Effector memory CD8-positive, alpha-beta T cell (primary cell): Measurements from ENCODE around the gene STOX1.
"Not testable (repeated sequence)": the region's sequence is repeated elsewhere in the genome, so short reads cannot be mapped to it uniquely, and the experiment has no call there.

ENCODE experiments used
- ATAC-seq: fragments of 150-1000 bp; cut with Tn5 transposase; replicated peaks from 2 replicates; pipeline ENCODE4 v1.10.0; 2021; ENCODE audit warnings: mild to moderate bottlenecking, moderate library complexity
- DNase-seq, 3 experiments: peaks; one replicate each; pipeline ENCODE4 v3.0.0; 2021
- H3K27ac Mint-ChIP-seq, 2 donors: one replicate each; pipeline ENCODE4 v1.8.0; 2022; ENCODE audit warnings: mild to moderate bottlenecking in 2 of 2, mixed read lengths in 2 of 2, moderate library complexity in 2 of 2
- H3K27me3 Mint-ChIP-seq, 2 donors: one replicate each; pipeline ENCODE4 v1.8.0; 2022; ENCODE audit warnings: mixed read lengths in 2 of 2
- H3K36me3 Mint-ChIP-seq: one replicate; pipeline ENCODE4 v1.8.0; 2022; ENCODE audit warnings: mild to moderate bottlenecking, moderate library complexity, mixed read lengths; ENCODE audit not compliant: insufficient read depth
- H3K4me1 Mint-ChIP-seq, 2 donors: one replicate each; pipeline ENCODE4 v1.8.0; 2022; ENCODE audit warnings: low read depth in 2 of 2, mixed read lengths in 2 of 2
- H3K4me3 Mint-ChIP-seq, 2 donors: one replicate each; pipeline ENCODE4 v1.8.0; 2022; ENCODE audit warnings: mild to moderate bottlenecking in 2 of 2, mixed read lengths in 2 of 2, moderate library complexity in 2 of 2
- H3K9me3 Mint-ChIP-seq, 2 donors: one replicate each; pipeline ENCODE4 v1.8.0; 2022; ENCODE audit warnings: mixed read lengths in 2 of 2
- total RNA-seq, 9 experiments: gene quantifications; one replicate each; lab custom pipeline; 2026; lab: John Stamatoyannopoulos, UW

The STOX1 gene
- total RNA-seq, result 0.13 to 2.7 (median 0.45) reads per million in 9 experiments

GRCh38 chr10:68826764-68827591, at the start of gene STOX1:
STOX1 (plus strand) TSS chr10:68827531; CDS start chr10:68827624, 93 bp downstream.
- peak; percentile 73 for ATAC-seq
- Mint-ChIP-seq H3K36me3 (peaks cover 2% of the 10 kb centered on the region), H3K27ac (no peak within 1 kb of the TSS)

GRCh38 chr10:68781613-68782574, 45.4 kb upstream of the STOX1 start:
- Mint-ChIP-seq H3K4me1 (no peaks in the 10 kb centered on the region), H3K36me3 (peaks cover 79% of the 10 kb centered on the region), H3K27ac (peak overlapping the region; percentile 7 to 75), H3K9me3 (no peaks in the 10 kb centered on the region), H3K4me3 (no peak overlapping the region), H3K27me3 (no peaks in the 10 kb centered on the region)
- ATAC-seq (no peak), DNase-seq (no peak)

More at GRCh38 chr10:68826764-68827591, at the start of gene STOX1:
- DNase-seq, result peak; percentile 14 to 42 (median 37)
- no peaks in the 10 kb centered on the region for H3K9me3 Mint-ChIP-seq
- peak within 1 kb of the TSS; percentile 70 to 81 for H3K4me3 Mint-ChIP-seq
- H3K27me3 Mint-ChIP-seq, result peaks cover 0 to 6% of the 10 kb centered on the region in 2 donors
- peaks cover 5% of the 10 kb centered on the region in 2 donors for H3K4me1 Mint-ChIP-seq

GRCh38 chr10:68784476-68784875, 42.9 kb upstream of the STOX1 start:
- no peak for ATAC-seq
- Mint-ChIP-seq H3K9me3 (no peaks in the 10 kb centered on the region), H3K27me3 (no peaks in the 10 kb centered on the region), H3K4me1 (no peaks in the 10 kb centered on the region), H3K27ac (no peak overlapping the region), H3K36me3 (peaks cover 79% of the 10 kb centered on the region), H3K4me3 (no peak overlapping the region)
- DNase-seq, result no peak

DNA sequence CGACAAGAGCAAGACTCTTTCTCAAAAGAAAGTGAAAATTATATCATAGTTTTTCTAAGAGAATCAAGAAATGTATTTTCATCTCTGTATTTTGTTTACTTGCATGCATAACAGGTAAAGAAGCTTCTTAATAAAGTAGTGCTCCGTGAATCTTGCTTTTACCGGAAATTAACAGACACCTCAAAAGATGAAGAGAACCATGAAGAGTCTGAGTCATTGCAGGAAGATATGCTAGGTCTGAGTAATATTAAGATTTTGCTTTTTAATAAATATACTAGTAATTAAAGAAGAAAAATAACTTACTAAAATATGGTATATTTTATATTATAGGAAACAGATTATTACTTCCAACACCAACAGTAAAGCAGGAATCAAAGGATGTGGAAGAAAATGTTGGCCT, 39.5 kb upstream of the STOX1 start:
- peaks cover 92% of the 10 kb centered on the region for H3K36me3 Mint-ChIP-seq
- H3K27ac Mint-ChIP-seq, result peak overlapping the region; percentile 13 to 73

GRCh38 chr10:68790476-68790875, 36.9 kb upstream of the STOX1 start:
- ATAC-seq (no peak), DNase-seq (no peak)
- Mint-ChIP-seq H3K27me3 (no peaks in the 10 kb centered on the region), H3K27ac (no peak overlapping the region), H3K36me3 (peaks cover 88% of the 10 kb centered on the region), H3K4me1 (no peaks in the 10 kb centered on the region), H3K4me3 (no peak overlapping the region), H3K9me3 (no peaks in the 10 kb centered on the region)

More for the DNA sequence above, 39.5 kb upstream of the STOX1 start:
- Mint-ChIP-seq H3K4me1 (no peaks in the 10 kb centered on the region), H3K9me3 (no peaks in the 10 kb centered on the region), H3K4me3 (no peak overlapping the region), H3K27me3 (no peaks in the 10 kb centered on the region)
- DNase-seq, result no peak
- no peak for ATAC-seq

DNA sequence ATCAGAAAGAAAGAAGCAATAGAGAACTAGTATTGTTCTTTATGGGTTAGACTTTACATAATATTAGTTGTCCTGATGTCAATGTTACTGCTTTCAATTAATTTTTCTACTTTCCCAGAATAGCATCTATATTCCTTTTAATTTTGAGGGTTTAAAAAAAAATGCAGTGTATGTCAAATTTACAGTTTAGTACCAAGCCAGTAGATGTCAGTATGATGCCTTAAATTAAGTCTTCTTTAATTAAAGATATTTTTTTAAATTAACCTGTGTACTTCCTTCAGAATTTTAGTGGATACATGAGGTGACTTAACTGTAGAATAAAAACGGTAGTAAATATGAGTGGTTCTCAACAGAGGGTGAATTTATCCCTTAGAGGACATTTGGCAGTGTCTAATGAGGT, 35.2 kb upstream of the STOX1 start:
- H3K4me1 Mint-ChIP-seq, result no peaks in the 10 kb centered on the region
- no peaks in the 10 kb centered on the region for H3K9me3 Mint-ChIP-seq
- DNase-seq (no peak), ATAC-seq (no peak)
- no peak overlapping the region for H3K4me3 Mint-ChIP-seq
- no peaks in the 10 kb centered on the region for H3K27me3 Mint-ChIP-seq
- peaks cover 79% of the 10 kb centered on the region for H3K36me3 Mint-ChIP-seq
- H3K27ac Mint-ChIP-seq, result no peak overlapping the region

GRCh38 chr10:68795886-68796532, 31.3 kb upstream of the STOX1 start:
- no peak for ATAC-seq
- DNase-seq, result no peak
- peaks cover 41% of the 10 kb centered on the region for H3K36me3 Mint-ChIP-seq
- H3K9me3 Mint-ChIP-seq, result no peaks in the 10 kb centered on the region
- H3K27me3 Mint-ChIP-seq, result no peaks in the 10 kb centered on the region
- no peaks in the 10 kb centered on the region for H3K4me1 Mint-ChIP-seq
- H3K27ac Mint-ChIP-seq, result no peak overlapping the region
- no peak overlapping the region for H3K4me3 Mint-ChIP-seq

- no peak overlapping the region for H3K27ac Mint-ChIP-seq
- no peaks in the 10 kb centered on the region for H3K9me3 Mint-ChIP-seq
Observed at GRCh38 chr10:68796605-68797004, 30.7 kb upstream of the STOX1 start.

DNA sequence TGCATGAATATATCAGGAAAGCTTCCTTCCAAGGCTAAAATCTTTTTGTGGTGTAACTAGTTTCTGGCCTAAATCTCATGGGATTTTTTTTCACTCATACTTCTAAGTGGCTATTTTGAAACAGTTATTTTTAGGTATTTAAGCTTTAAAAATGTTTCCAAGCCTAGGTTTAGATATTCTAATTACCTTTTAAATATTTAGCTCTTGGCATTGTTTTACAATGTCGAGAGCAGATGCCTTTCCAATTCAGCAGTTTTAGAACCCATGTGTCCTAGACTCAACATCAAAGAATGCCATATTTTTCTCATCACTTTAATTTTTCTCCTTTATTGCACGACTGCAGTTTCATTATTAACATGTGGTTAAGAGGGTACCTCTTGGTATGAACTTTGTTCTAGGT, 27.1 kb upstream of the STOX1 start:
- H3K4me1 Mint-ChIP-seq, result no peaks in the 10 kb centered on the region
- no peak overlapping the region for H3K4me3 Mint-ChIP-seq
- no peak overlapping the region for H3K27ac Mint-ChIP-seq
- H3K27me3 Mint-ChIP-seq, result no peaks in the 10 kb centered on the region
- H3K36me3 Mint-ChIP-seq, result peaks cover 8% of the 10 kb centered on the region
- no peaks in the 10 kb centered on the region for H3K9me3 Mint-ChIP-seq
- ATAC-seq, result no peak
- no peak for DNase-seq

More at GRCh38 chr10:68796605-68797004, 30.7 kb upstream of the STOX1 start:
- H3K27me3 Mint-ChIP-seq, result no peaks in the 10 kb centered on the region
- H3K36me3 Mint-ChIP-seq, result peaks cover 39% of the 10 kb centered on the region
- no peaks in the 10 kb centered on the region for H3K4me1 Mint-ChIP-seq
- H3K4me3 Mint-ChIP-seq, result no peak overlapping the region
- DNase-seq (no peak), ATAC-seq (no peak)

DNA sequence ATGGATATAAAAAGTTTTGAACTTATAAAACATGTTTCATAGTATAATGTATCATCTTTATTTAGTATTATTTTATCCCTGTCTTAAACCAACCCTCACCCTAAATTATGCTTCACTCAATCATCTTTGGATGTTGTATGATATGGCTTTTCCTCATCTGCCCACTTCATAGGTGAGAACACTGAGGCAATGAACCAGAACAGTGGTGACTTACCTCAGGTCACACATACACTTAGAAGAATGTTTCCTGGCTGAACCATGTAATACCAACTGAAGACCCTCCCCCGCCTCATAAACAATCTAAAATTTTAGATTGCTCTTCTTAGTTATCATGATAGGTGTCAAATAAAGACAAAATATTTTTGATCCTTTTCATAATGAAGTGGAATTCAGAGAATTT, 22.6 kb upstream of the STOX1 start:
- no peak overlapping the region for H3K27ac Mint-ChIP-seq
- H3K9me3 Mint-ChIP-seq, result no peaks in the 10 kb centered on the region
- DNase-seq, result no peak
- H3K4me3 Mint-ChIP-seq, result no peak overlapping the region
- no peak for ATAC-seq
- no peaks in the 10 kb centered on the region for H3K36me3 Mint-ChIP-seq
- no peaks in the 10 kb centered on the region for H3K4me1 Mint-ChIP-seq
- H3K27me3 Mint-ChIP-seq, result no peaks in the 10 kb centered on the region

- not testable (repeated sequence) for H3K36me3 Mint-ChIP-seq, H3K4me3 Mint-ChIP-seq, H3K27ac Mint-ChIP-seq, ATAC-seq, DNase-seq, H3K27me3 Mint-ChIP-seq, H3K4me1 Mint-ChIP-seq, H3K9me3 Mint-ChIP-seq
Observed at GRCh38 chr10:68810830-68811229, 16.5 kb upstream of the STOX1 start.

- Mint-ChIP-seq H3K4me1 (no peaks in the 10 kb centered on the region), H3K27ac (no peak overlapping the region), H3K4me3 (no peak overlapping the region), H3K27me3 (no peaks in the 10 kb centered on the region), H3K36me3 (no peaks in the 10 kb centered on the region), H3K9me3 (no peaks in the 10 kb centered on the region)
- ATAC-seq (no peak), DNase-seq (no peak)
Observed at GRCh38 chr10:68811314-68812009, 15.9 kb upstream of the STOX1 start.

GRCh38 chr10:68812420-68812819, 14.9 kb upstream of the STOX1 start:
- H3K36me3 Mint-ChIP-seq, result no peaks in the 10 kb centered on the region
- H3K27ac Mint-ChIP-seq, result no peak overlapping the region
- no peak overlapping the region for H3K4me3 Mint-ChIP-seq
- no peaks in the 10 kb centered on the region for H3K27me3 Mint-ChIP-seq
- DNase-seq (no peak), ATAC-seq (no peak)
- no peaks in the 10 kb centered on the region for H3K9me3 Mint-ChIP-seq
- H3K4me1 Mint-ChIP-seq, result no peaks in the 10 kb centered on the region
